Ishikawa (cell line): ENCODE measurements around the gene TOMM34.

Experiments
- CEBPB ChIP-seq: IDR thresholded peaks from 2 replicates; pipeline ENCODE4 v1.6.1; 2012
- CREB1 ChIP-seq: IDR thresholded peaks from 2 replicates; pipeline ENCODE4 v1.6.1; 2012; ENCODE audit warnings: low read depth
- EGR1 ChIP-seq: IDR thresholded peaks from 2 replicates; pipeline ENCODE4 v1.6.1; 2012
- EP300 ChIP-seq: IDR thresholded peaks from 2 replicates; pipeline ENCODE4 v1.6.1; 2012; ENCODE audit warnings: borderline replicate concordance
- FOXM1 ChIP-seq: IDR thresholded peaks from 2 replicates; pipeline ENCODE4 v1.6.1; 2012; ENCODE audit warnings: low read depth, borderline replicate concordance
- MAX ChIP-seq: IDR thresholded peaks from 2 replicates; pipeline ENCODE4 v1.6.1; 2012
- NFIC ChIP-seq: IDR thresholded peaks from 2 replicates; pipeline ENCODE4 v1.6.1; 2012
- RAD21 ChIP-seq: IDR thresholded peaks from 2 replicates; pipeline ENCODE4 v1.6.1; 2012; ENCODE audit warnings: low read depth
- REST ChIP-seq: IDR thresholded peaks from 2 replicates; pipeline ENCODE4 v1.6.1; 2012; ENCODE audit warnings: low read depth, mild to moderate bottlenecking
- TAF1 ChIP-seq: IDR thresholded peaks from 2 replicates; pipeline ENCODE4 v1.6.1; 2012; ENCODE audit warnings: low read depth, mild to moderate bottlenecking
- TCF12 ChIP-seq: IDR thresholded peaks from 2 replicates; pipeline ENCODE4 v1.6.1; 2012; ENCODE audit warnings: low read depth
- TEAD4 ChIP-seq: IDR thresholded peaks from 2 replicates; pipeline ENCODE4 v1.6.1; 2012
- USF1 ChIP-seq: IDR thresholded peaks from 2 replicates; pipeline ENCODE4 v1.6.1; 2012
- YY1 ChIP-seq: IDR thresholded peaks from 2 replicates; pipeline ENCODE4 v1.6.1; 2012; ENCODE audit warnings: low read depth
- ZBTB7A ChIP-seq: IDR thresholded peaks from 2 replicates; pipeline ENCODE4 v1.6.1; 2012; ENCODE audit warnings: low read depth

The TOMM34 gene

DNA sequence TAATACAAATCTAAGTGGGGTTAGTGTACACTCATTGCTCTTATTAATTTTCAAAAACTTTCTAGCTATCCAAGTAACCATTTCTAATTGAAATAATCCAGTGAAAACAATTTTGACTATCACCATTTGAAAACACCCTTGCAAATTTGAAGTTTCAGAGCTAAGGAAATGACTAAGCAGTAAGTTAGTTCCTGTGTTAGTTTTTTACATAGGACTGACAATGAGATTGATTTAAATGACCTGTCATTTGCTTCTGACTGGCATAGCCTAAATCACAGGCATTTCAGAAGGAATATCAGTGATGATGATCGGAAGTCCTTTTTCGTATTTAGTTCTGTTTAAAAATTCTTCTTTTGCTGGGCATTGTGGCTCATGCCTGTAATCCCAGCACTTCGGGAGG is 33.1 kb upstream of the TOMM34 start:
- TF ChIP-seq ZBTB7A (no peak), CREB1 (no peak), NFIC (no peak), TCF12 (no peak), TAF1 (no peak), YY1 (no peak), RAD21 (no peak), FOXM1 (no peak), EP300 (no peak), TEAD4 (no peak), MAX (no peak), USF1 (no peak), EGR1 (no peak), REST (no peak), CEBPB (no peak)

DNA sequence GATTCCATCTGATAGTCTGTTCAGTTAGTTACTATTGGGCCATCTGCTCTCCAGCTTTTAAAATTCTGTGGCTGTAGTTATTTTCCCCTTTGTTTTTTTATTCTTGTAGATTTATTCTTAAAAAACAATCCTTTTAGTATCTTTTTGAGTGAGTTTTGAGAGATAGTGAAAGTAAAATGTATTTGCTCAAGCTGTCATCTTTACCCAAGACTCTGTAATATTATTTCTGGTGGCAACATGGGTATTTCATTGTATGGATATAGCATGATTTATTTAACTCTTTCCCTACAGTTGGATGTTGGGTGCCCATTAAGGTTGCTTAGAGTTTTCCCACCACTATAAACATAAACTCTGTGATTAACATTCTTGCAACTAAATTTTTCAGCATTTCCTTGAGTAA is 30.8 kb upstream of the TOMM34 start:
- no peak for TF ChIP-seq YY1
- no peak for TF ChIP-seq CEBPB
- no peak for TF ChIP-seq NFIC
- no peak for TF ChIP-seq USF1
- TF ChIP-seq REST = no peak
- no peak for TF ChIP-seq EP300
- TF ChIP-seq CREB1 = no peak
- TF ChIP-seq ZBTB7A = no peak
- no peak for TF ChIP-seq EGR1
- no peak for TF ChIP-seq TCF12
- TF ChIP-seq FOXM1 = no peak
- TF ChIP-seq TAF1 = no peak
- no peak for TF ChIP-seq TEAD4

DNA sequence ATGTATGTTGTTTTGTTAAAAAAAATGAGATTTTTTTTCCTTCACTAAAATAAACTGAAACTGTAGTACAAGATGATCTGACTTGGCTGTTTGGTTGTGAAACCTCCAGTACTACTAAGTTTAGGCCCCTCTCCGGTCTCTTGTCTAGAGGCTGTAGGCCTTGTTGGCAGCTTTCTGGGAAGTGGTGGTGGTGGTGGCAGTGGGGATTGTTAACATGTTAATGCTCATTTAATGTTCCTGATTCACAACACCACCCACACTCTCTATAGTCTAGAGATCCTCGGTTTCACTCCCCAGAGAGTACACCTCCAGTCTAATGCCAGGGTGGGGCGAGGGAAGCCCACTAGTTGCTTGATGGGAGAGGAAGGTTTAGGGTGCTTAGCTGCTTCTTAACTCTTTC is 30.2 kb upstream of the TOMM34 start:
- no peak for TF ChIP-seq MAX
- no peak for TF ChIP-seq TEAD4
- no peak for TF ChIP-seq ZBTB7A
- TF ChIP-seq USF1 = no peak
- TF ChIP-seq FOXM1 = no peak
- TF ChIP-seq TCF12 = no peak
- no peak for TF ChIP-seq EP300
- no peak for TF ChIP-seq CEBPB
- no peak for TF ChIP-seq YY1
- TF ChIP-seq EGR1 = no peak
- no peak for TF ChIP-seq CREB1
- no peak for TF ChIP-seq REST
- TF ChIP-seq TAF1 = no peak
- no peak for TF ChIP-seq RAD21
- TF ChIP-seq NFIC = no peak

- TF ChIP-seq USF1 (no peak), TEAD4 (no peak), MAX (no peak), YY1 (no peak), TAF1 (no peak)
Observed at GRCh38 chr20:44988631-44989171, 28.5 kb upstream of the TOMM34 start.
